HG03280 (cell line): Measurements from ENCODE around the gene DGCR6L.
"Not testable (repeated sequence)": the region's sequence is repeated elsewhere in the genome, so short reads cannot be mapped to it uniquely, and the experiment has no call there.

Experiments
- ATAC-seq: cut with Tn5 transposase; IDR thresholded peaks from one replicate; pipeline ENCODE4 v1.9.1; 2021; ENCODE audit warnings: mild to moderate bottlenecking, moderate library complexity; ENCODE audit not compliant: unreplicated experiment

The DGCR6L gene

DNA sequence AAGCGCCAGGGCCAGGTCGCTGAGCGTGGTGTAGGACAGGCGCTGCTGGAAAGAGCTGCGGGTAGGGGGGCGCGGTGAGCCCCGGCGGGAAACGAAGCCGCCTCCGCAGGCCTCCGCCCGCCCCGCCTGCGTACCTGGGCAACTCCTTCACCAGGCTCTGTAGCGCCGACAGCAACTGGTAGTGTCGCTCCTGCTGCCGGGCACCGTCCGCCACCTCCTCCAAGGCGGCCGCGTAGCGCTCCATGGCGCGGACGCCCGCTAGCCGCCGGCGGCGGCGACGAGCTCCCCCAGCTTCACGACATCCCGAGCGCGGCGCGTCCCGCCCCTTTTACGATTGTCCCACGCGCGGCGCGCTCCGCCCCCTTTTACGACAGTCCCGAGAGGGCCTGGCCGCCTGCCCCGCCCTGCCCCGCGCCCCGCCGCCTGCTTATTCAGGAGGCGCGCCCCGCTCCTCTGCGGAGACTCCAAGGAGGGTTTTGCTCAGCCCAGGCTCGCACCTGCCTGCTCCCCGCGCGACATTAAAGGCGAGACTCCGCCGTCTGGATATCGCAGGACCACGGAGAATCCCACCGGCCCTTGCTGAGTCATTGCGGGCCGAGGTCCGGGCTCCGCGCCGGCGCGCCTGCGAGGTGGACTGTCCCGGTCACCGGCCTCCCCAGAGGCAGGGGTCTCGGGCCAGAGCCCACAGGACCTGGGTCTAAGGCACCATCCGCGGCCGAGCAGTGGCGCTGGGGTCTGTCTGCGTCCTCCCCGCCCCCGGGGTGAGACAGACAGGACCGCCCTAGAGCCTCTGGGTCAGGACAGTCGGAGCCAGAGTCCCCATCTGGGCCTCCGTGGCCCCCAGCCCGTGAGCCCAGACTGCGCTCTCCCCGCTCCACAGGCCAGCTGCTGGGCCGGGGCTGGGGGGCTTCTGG lies at the start of gene DGCR6L:
TSS of gene DGCR6L (minus strand) at position 316 of the 914 bp plus-strand sequence. CDS start at position 244, 72 bp downstream.
- ATAC-seq, result peak; percentile 80

GRCh38 chr22:20368875-20369274 lies 49.0 kb upstream of the DGCR6L start:
- not testable (repeated sequence) for ATAC-seq

DNA sequence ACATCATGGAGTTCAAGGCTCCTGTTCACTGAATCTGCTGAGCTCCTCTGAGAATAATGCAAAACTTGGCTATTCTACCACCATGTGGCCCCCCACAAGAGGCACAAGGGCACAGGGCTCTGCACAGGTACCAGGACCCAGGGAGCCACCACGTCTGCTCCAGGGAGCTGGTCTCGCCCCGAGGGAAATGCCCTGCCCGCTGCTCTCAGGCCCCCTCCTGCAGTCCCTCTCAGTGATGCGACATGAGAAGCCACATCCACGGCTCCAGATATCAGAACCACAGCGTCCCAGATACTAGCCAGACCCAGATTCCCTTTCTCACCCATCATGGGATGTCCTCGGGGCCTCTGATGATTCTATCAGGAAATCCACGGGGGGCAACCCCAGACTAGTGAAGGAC lies 47.0 kb upstream of the DGCR6L start:
- ATAC-seq, result not testable (repeated sequence)

- not testable (repeated sequence) for ATAC-seq
These were observed 44.7 kb upstream of the DGCR6L start for GRCh38 chr22:20364335-20365260.

GRCh38 chr22:20362403-20362802 lies 42.5 kb upstream of the DGCR6L start:
- ATAC-seq, result not testable (repeated sequence)

- not testable (repeated sequence) for ATAC-seq
These were observed 41.9 kb upstream of the DGCR6L start for GRCh38 chr22:20361752-20362229.

DNA sequence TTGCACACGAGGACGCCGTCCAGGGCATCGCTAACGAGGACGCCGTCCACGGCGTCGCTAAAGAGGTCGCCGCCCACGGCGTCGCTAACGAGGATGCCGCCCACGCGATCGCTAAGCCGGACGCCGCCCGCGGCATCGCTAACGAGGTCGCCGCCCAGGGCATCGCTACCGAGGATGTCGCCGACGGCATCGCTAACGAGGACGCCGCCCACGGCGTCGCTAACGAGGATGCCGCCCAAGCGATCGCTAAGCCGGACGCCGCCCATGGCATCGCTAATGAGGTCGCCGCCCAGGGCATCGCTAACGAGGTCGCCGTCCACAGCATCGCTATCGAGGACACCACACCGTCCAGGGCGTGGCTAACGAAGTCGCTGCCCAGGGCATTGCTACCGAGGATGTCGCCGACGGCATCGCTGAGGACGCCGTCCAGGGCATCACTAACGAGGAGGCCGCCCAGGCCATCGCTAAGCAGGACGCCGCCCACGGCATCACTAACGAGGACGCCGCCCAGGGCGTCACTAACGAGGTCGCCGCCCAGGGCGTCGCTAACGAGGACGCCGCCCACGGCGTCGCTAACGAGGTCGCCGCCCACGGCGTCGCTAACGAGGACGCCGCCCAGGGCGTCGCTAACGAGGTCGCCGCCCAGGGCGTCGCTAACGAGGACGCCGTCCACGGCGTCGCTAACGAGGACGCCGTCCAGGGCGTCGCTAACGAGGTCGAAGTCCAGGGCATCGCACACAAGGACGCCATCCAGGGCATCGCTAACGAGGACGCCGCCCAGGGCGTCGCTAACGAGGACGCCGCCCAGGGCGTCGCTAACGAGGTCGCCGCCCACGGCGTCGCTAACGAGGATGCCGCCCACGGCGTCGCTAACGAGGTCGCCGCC lies 41.2 kb upstream of the DGCR6L start:
- not testable (repeated sequence) for ATAC-seq

- ATAC-seq, result not testable (repeated sequence)
These were observed 40.4 kb upstream of the DGCR6L start for GRCh38 chr22:20360261-20360660.

DNA sequence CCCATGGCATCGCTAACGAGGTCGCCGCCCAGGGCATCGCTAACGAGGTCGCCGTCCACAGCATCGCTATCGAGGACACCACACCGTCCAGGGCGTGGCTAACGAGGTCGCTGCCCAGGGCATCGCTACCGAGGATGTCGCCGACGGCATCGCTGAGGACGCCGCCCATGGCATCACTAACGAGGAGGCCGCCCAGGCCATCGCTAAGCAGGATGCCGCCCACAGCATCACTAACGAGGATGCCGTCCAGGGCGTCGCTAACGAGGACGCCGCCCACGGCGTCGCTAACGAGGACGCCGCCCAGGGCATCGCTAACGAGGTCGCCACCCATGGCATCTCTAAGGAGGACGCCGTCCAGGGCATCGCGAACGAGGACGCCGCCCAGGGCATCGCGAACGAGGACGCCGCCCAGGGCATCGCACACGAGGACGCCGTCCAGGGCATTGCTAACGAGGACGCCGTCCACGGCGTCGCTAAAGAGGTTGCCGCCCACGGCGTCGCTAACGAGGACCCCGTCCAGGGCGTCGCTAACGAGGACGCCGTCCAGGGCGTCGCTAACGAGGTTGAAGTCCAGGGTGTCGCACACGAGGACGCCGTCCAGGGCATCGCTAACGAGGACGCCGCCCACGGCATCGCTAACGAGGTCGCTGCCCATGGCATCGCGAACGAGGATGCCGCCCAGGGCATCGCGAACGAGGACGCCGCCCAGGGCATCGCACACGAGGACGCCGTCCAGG lies 38.8 kb upstream of the DGCR6L start:
- ATAC-seq, result not testable (repeated sequence)

DNA sequence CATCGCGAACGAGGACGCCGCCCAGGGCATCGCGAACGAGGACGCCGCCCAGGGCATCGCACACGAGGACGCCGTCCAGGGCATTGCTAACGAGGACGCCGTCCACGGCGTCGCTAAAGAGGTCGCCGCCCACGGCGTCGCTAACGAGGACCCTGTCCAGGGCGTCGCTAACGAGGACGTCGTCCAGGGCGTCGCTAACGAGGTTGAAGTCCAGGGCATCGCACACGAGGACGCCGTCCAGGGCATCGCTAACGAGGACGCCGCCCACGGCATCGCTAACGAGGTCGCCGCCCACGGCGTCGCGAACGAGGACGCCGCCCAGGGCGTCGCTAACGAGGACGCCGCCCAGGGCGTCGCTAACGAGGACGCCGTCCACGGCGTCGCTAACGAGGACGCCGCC lies 38.1 kb upstream of the DGCR6L start:
- ATAC-seq, result not testable (repeated sequence)

GRCh38 chr22:20356906-20357305 lies 37.0 kb upstream of the DGCR6L start:
- ATAC-seq, result not testable (repeated sequence)

DNA sequence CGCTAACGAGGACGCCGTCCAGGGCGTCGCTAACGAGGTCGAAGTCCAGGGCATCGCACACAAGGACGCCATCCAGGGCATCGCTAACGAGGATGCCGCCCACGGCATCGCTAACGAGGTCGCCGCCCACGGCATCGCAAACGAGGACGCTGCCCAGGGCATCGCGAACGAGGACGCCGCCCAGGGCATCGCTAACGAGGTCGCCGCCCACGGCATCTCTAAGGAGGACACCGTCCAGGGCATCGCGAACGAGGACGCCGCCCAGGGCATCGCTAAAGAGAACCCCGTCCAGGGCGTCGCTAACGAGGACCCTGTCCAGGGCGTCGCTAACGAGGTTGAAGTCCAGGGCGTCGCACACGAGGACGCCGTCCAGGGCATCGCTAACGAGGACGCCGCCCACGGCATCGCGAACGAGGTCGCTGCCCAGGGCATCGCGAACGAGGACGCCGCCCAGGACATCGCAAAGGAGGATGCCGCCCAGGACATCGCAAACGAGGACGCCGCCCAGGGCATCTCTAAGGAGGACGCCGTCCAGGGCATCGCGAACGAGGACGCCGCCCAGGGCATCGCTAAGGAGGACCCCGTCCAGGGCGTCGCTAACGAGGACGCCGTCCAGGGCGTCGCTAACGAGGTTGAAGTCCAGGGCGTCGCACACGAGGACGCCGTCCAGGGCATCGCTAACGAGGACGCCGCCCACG lies 36.2 kb upstream of the DGCR6L start:
- not testable (repeated sequence) for ATAC-seq

DNA sequence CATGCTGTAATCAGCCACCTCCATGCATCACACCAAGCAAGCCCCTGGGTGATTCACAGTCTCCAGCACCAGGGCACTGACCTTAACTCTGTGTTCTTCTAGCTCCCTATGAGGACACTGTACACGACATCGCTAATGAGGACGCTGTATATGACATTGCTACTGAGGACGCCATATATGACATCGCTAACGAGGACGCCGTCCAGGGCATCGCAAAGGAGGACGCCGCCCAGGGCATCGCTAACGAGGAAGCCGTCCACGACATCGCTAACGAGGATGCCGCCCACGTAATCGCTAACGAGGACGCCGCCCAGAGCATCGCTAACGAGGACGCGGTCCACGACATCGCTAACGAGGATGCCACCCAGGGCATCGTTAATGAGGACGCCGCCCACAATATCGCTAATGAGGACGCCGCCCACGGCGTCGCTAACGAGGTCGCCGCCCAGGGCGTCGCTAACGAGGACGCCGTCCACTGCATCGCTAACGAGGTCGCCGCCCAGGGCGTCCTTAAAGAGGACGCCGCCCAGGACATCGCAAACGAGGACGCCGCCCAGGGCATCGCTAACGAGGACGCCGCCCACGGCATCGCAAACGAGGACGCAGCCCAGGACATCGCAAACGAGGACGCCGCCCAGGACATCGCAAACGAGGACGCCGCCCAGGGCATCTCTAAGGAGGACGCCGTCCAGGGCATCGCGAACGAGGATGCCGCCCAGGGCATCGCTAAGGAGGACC lies 34.5 kb upstream of the DGCR6L start:
- no peak for ATAC-seq

DNA sequence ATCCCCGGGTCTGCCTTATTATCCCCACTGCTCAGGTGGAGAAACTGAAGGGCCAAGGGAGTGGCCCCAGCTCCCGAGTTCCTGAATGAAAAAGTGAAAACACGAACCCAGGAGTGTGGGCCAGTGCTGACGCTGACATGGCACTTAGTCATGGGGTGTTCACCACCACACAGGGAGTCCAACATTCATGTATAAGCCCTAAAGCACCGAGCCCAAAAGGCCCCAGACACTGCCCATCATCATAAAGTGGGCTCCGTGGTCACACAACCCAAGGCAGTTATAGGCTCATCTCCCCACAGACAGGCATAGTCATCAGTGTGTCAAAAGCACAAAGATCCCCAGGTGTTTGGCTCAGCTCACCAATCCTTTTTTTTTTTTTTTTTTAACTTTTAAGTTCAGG lies 32.7 kb upstream of the DGCR6L start:
- ATAC-seq, result not testable (repeated sequence)

- ATAC-seq, result not testable (repeated sequence)
These were observed 26.7 kb upstream of the DGCR6L start for GRCh38 chr22:20346553-20346952.

DNA sequence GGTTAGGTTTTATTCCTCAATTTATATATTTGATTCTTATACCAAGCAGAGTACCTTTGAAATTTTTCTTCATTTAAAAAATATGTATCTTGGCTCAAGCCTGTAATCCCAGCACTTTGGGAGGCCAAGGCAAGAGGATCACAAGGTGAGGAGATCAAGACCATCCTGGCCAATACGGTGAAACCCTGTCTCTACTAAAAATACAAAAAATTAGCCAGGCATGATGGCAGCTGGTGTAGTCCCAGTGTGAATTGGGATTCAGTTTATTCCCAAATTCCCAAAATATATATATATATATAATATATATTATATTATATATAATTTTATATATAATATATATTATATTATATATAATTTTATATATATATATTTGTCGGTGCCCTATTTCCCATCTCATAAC lies 18.4 kb upstream of the DGCR6L start:
- ATAC-seq, result not testable (repeated sequence)

DNA sequence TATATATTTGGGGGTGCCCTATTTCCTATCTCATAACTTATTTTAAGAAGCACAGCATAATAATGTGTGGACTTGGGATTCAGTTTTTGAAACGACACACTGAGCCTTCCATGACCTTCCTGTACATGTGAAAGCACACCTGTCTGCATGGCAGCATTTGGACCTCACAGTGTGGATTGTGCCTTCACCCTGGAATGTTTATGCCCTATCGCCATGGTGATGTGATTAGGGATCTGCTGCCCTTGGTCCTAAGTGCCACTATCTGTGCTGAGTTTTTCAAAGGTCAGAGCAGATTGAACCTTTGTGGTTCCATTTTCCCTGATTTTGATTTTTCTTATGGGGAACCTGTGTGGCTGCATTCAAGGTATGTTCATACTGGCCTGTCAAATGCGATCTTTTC lies 17.9 kb upstream of the DGCR6L start:
- not testable (repeated sequence) for ATAC-seq

- not testable (repeated sequence) for ATAC-seq
These were observed 16.7 kb upstream of the DGCR6L start for GRCh38 chr22:20336561-20336960.
